Loucy (cell line): Measurements from ENCODE around the gene DUSP18.
"Not testable (repeated sequence)": the region's sequence is repeated elsewhere in the genome, so short reads cannot be mapped to it uniquely, and the experiment has no call there.

Experiments
- H2AFZ ChIP-seq: fragments of 200-600 bp; sonication (generic); 2 replicates; pipeline ENCODE4 v1.6.0; 2016; ENCODE audit warnings: antibody characterized with exemption, mild to moderate bottlenecking, low read length, moderate library complexity
- H3F3A ChIP-seq: fragments of 200-600 bp; 2 replicates; pipeline ENCODE4 v1.6.0; 2016; ENCODE audit warnings: antibody characterized with exemption, low read depth, mild to moderate bottlenecking
- H3K27me3 ChIP-seq: fragments of 200-600 bp; sonication (generic); 2 replicates; pipeline ENCODE4 v1.6.1; 2014; ENCODE audit warnings: low read length, mild to moderate bottlenecking; ENCODE audit not compliant: insufficient read depth, poor library complexity, severe bottlenecking
- H3K36me3 ChIP-seq: fragments of 200-600 bp; sonication (generic); 2 replicates; pipeline ENCODE4 v1.6.1; 2016; ENCODE audit warnings: low read length; ENCODE audit not compliant: insufficient read depth
- H3K4me1 ChIP-seq: fragments of 200-600 bp; sonication (generic); 2 replicates; pipeline ENCODE4 v1.5.1; 2014; ENCODE audit warnings: low read length, mild to moderate bottlenecking; ENCODE audit not compliant: insufficient read depth, poor library complexity, severe bottlenecking
- H3K4me2 ChIP-seq: fragments of 200-600 bp; sonication (generic); 2 replicates; pipeline ENCODE4 v1.6.0; 2014; ENCODE audit warnings: antibody characterized with exemption, low read length, low read depth, mild to moderate bottlenecking; ENCODE audit not compliant: poor library complexity, severe bottlenecking
- H3K4me3 ChIP-seq: fragments of 200-600 bp; sonication (generic); 2 replicates; pipeline ENCODE4 v1.5.1; 2014; ENCODE audit warnings: low read length, mild to moderate bottlenecking, mixed read lengths; ENCODE audit not compliant: poor library complexity, severe bottlenecking
- H3K79me2 ChIP-seq: fragments of 200-600 bp; sonication (generic); 2 replicates; pipeline ENCODE4 v1.6.1; 2014; ENCODE audit warnings: low read length; ENCODE audit not compliant: insufficient read depth
- H3K9ac ChIP-seq: fragments of 200-600 bp; sonication (generic); 2 replicates; pipeline ENCODE4 v1.6.0; 2014; ENCODE audit warnings: mild to moderate bottlenecking, low read depth, low read length, moderate library complexity; ENCODE audit not compliant: poor library complexity, severe bottlenecking
- H3K9me2 ChIP-seq: fragments of 200-600 bp; sonication (generic); replicated peaks from 2 replicates; pipeline ENCODE4 v1.6.1; 2016; ENCODE audit warnings: low read depth, low read length, mixed read lengths
- H3K9me3 ChIP-seq: fragments of 200-600 bp; sonication (generic); 2 replicates; pipeline ENCODE4 v1.6.1; 2014; ENCODE audit warnings: mild to moderate bottlenecking, antibody characterized with exemption, low read length, low read depth; ENCODE audit not compliant: insufficient read depth
- H4K20me1 ChIP-seq: fragments of 200-600 bp; sonication (generic); 2 replicates; pipeline ENCODE4 v1.6.0; 2014; ENCODE audit warnings: antibody characterized with exemption, low read length, mild to moderate bottlenecking; ENCODE audit not compliant: insufficient read depth, poor library complexity, severe bottlenecking
- EZH2phosphoT487 ChIP-seq: fragments of 200-600 bp; IDR thresholded peaks from 2 replicates; pipeline ENCODE4 v1.6.1; 2018; ENCODE audit warnings: antibody characterized with exemption, mild to moderate bottlenecking, moderate library complexity, borderline replicate concordance
- TF ChIP-seq, protein P1 (sequence below): fragments of 200-600 bp; sonication (generic); conservative IDR thresholded peaks from 2 replicates; pipeline ENCODE4 v1.5.1; 2014; ENCODE audit warnings: mild to moderate bottlenecking, antibody characterized with exemption, low read length

Gene DUSP18

DNA sequence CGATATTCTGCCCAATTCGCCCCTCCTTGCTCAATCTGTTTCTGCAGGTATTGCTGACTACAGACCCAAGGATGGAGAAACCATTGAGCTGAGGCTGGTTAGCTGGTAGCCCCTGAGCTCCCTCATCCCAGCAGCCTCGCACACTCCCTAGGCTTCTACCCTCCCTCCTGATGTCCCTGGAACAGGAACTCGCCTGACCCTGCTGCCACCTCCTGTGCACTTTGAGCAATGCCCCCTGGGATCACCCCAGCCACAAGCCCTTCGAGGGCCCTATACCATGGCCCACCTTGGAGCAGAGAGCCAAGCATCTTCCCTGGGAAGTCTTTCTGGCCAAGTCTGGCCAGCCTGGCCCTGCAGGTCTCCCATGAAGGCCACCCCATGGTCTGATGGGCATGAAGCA, 41.3 kb downstream of the DUSP18 start:
- H3K79me2 ChIP-seq: no peaks in the 10 kb centered on the region
- no peaks in the 10 kb centered on the region for H3K36me3 ChIP-seq
- TF ChIP-seq EZH2phosphoT487: no peak
- TF ChIP-seq, protein P1, sequence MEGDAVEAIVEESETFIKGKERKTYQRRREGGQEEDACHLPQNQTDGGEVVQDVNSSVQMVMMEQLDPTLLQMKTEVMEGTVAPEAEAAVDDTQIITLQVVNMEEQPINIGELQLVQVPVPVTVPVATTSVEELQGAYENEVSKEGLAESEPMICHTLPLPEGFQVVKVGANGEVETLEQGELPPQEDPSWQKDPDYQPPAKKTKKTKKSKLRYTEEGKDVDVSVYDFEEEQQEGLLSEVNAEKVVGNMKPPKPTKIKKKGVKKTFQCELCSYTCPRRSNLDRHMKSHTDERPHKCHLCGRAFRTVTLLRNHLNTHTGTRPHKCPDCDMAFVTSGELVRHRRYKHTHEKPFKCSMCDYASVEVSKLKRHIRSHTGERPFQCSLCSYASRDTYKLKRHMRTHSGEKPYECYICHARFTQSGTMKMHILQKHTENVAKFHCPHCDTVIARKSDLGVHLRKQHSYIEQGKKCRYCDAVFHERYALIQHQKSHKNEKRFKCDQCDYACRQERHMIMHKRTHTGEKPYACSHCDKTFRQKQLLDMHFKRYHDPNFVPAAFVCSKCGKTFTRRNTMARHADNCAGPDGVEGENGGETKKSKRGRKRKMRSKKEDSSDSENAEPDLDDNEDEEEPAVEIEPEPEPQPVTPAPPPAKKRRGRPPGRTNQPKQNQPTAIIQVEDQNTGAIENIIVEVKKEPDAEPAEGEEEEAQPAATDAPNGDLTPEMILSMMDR: no peak; the same call in 1 of the 2 replicates
- no peaks in the 10 kb centered on the region for H3K9me3 ChIP-seq
- H3K27me3 ChIP-seq: no peaks in the 10 kb centered on the region
- no peak overlapping the region for H3K9ac ChIP-seq
- no peak overlapping the region for H3K4me2 ChIP-seq
- H3K4me3 ChIP-seq: no peak overlapping the region
- H3K4me1 ChIP-seq: peaks cover 3% of the 10 kb centered on the region
- no peaks in the 10 kb centered on the region for H3K9me2 ChIP-seq
- no peak overlapping the region for H2AFZ ChIP-seq
- no peaks in the 10 kb centered on the region for H3F3A ChIP-seq
- H4K20me1 ChIP-seq: no peaks in the 10 kb centered on the region

DNA sequence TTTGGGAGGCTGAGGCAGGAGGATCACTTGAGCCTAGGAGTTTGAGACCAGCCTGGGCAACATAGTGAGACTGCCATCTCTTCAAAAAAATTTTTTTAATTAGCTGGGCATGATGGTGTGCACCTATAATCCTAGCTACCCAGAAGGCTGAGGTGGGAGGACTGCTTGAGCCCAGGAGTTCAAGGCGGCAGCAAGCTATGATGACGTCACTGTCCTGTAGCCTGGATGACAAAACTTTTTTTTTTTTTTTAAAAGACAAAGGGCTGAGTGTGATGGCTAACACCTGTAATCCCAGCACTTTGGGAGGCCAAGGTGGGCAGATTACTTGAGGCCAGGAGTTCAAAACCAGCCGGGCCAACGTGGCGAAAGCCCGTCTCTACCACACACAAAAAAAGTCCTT, 47.8 kb downstream of the DUSP18 start:
- not testable (repeated sequence) for H4K20me1 ChIP-seq, H2AFZ ChIP-seq, H3F3A ChIP-seq, H3K36me3 ChIP-seq, H3K79me2 ChIP-seq, H3K4me1 ChIP-seq, H3K9ac ChIP-seq, H3K4me2 ChIP-seq, H3K9me3 ChIP-seq, H3K27me3 ChIP-seq, H3K4me3 ChIP-seq, H3K9me2 ChIP-seq

DNA sequence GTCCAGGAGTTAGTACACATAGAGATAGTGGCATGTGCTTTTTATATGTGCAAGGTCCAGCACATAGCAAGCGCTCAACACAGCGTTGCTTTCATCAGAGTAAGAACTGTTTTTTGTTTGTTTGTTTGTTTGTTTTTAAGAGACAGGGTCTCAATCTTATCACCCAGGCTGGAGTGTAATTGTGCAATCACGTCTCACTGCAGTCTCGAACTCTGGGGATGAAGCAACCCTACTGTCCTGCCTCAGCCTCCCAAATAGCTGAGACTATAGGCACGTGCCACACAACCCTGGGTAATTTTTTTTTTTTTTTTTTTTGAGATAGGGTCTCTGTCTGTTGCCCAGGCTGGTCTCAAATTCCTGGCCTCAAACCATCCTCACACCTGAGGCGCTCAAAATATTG, 49.9 kb downstream of the DUSP18 start:
- H3K9ac ChIP-seq: no peak overlapping the region
- no peaks in the 10 kb centered on the region for H3K27me3 ChIP-seq
- no peak overlapping the region for H2AFZ ChIP-seq
- no peak overlapping the region for H3K4me3 ChIP-seq
- TF ChIP-seq, protein P1: no peak
- TF ChIP-seq EZH2phosphoT487: no peak
- no peaks in the 10 kb centered on the region for H3K79me2 ChIP-seq
- no peaks in the 10 kb centered on the region for H3K9me2 ChIP-seq
- H3K9me3 ChIP-seq: no peaks in the 10 kb centered on the region
- no peak overlapping the region for H3K4me2 ChIP-seq
- H4K20me1 ChIP-seq: no peaks in the 10 kb centered on the region
- no peaks in the 10 kb centered on the region for H3K36me3 ChIP-seq
- H3K4me1 ChIP-seq: no peaks in the 10 kb centered on the region
- H3F3A ChIP-seq: no peaks in the 10 kb centered on the region

DNA sequence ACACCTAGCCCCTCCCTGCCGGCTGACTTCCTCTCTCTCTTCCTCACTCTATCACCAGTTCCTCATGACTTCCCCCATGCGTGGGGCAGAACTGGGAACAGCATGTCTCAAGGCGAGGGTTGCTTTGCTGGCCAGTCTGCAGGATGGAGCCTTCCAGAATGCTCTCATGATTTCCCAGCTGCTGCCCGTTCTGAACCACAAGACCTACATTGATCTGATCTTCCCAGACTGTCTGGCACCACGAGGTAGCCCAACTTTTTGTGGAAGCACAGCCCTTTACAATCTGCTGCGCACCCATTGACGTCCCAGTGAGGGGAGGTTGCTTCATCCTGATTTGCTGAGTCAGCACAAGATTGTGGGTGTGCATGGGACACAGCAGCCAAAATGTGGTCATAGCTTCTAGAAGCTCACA, 52.1 kb downstream of the DUSP18 start:
- H2AFZ ChIP-seq: no peak overlapping the region
- no peak overlapping the region for H3K4me3 ChIP-seq
- H3K9ac ChIP-seq: no peak overlapping the region
- H3K27me3 ChIP-seq: no peaks in the 10 kb centered on the region
- no peaks in the 10 kb centered on the region for H3K9me3 ChIP-seq
- H3K4me2 ChIP-seq: no peak overlapping the region
- H4K20me1 ChIP-seq: no peaks in the 10 kb centered on the region
- H3F3A ChIP-seq: no peaks in the 10 kb centered on the region
- H3K4me1 ChIP-seq: no peaks in the 10 kb centered on the region
- TF ChIP-seq, protein P1: no peak
- no peak for TF ChIP-seq EZH2phosphoT487
- H3K9me2 ChIP-seq: no peaks in the 10 kb centered on the region
- no peaks in the 10 kb centered on the region for H3K79me2 ChIP-seq
- no peaks in the 10 kb centered on the region for H3K36me3 ChIP-seq
